Subcutaneous abdominal adipose tissue (tissue), 5 donors: ENCODE results near the gene CD59.

Experiments
- H3K27ac ChIP-seq: one replicate; pipeline ENCODE4 v1.7.0; 2013; ENCODE audit warnings: low read depth, mild to moderate bottlenecking, inconsistent platforms, low read length, moderate library complexity
- H3K27me3 ChIP-seq, 5 donors: one replicate each; pipeline ENCODE4 v1.7.0; 2013; ENCODE audit warnings: low read length in 5 of 5, inconsistent platforms in 1 of 5; ENCODE audit not compliant: control insufficient read depth in 5 of 5, insufficient read depth in 4 of 5
- H3K36me3 ChIP-seq, 5 donors: one replicate each; pipeline ENCODE4 v1.7.0; 2013; ENCODE audit warnings: low read length in 5 of 5; ENCODE audit not compliant: control insufficient read depth in 5 of 5, insufficient read depth in 5 of 5
- H3K4me1 ChIP-seq, 5 donors: one replicate each; pipeline ENCODE4 v1.7.0; 2013; ENCODE audit warnings: low read length in 5 of 5, mild to moderate bottlenecking in 3 of 5, moderate library complexity in 1 of 5; ENCODE audit not compliant: control insufficient read depth in 5 of 5, insufficient read depth in 5 of 5
- H3K4me3 ChIP-seq, 5 donors: one replicate each; pipeline ENCODE4 v1.7.0; 2013; ENCODE audit warnings: low read length in 5 of 5, low read depth in 1 of 5
- H3K9ac ChIP-seq, 5 donors: one replicate each; pipeline ENCODE4 v1.7.0; 2013; ENCODE audit warnings: low read length in 5 of 5, mild to moderate bottlenecking in 4 of 5, moderate library complexity in 3 of 5
- H3K9me3 ChIP-seq, 5 donors: one replicate each; pipeline ENCODE4 v1.7.0; 2013; ENCODE audit warnings: low read length in 5 of 5; ENCODE audit not compliant: control insufficient read depth in 5 of 5
- donor health status: healthy.
- donor health status: healthy.
- donor health status: healthy.
- donor health status: healthy.
- donor health status: healthy.

The CD59 gene

GRCh38 chr11:33672273-33672672 lies 64.0 kb downstream of the CD59 start:
- no peaks in the 10 kb centered on the region for H3K27me3 ChIP-seq
- H3K4me1 ChIP-seq: peaks cover 0 to 10% (median 7%) of the 10 kb centered on the region in 5 donors
- H3K9ac ChIP-seq: no peak overlapping the region

GRCh38 chr11:33670250-33671011 lies 65.8 kb downstream of the CD59 start:
- Histone ChIP-seq H3K27me3 (no peaks in the 10 kb centered on the region), H3K9ac (no peak overlapping the region), H3K4me3 (no peak overlapping the region), H3K9me3 (no peaks in the 10 kb centered on the region), H3K36me3 (no peaks in the 10 kb centered on the region), H3K27ac (no peak overlapping the region), H3K4me1 (peaks cover 0 to 10% (median 7%) of the 10 kb centered on the region in 5 donors)

More at GRCh38 chr11:33672273-33672672, 64.0 kb downstream of the CD59 start:
- H3K9me3 ChIP-seq: no peaks in the 10 kb centered on the region
- no peaks in the 10 kb centered on the region for H3K36me3 ChIP-seq
- H3K4me3 ChIP-seq: no peak overlapping the region
- H3K27ac ChIP-seq: no peak overlapping the region

- H3K27ac ChIP-seq: no peak overlapping the region
Observed at GRCh38 chr11:33669598-33670249, 66.5 kb downstream of the CD59 start.

GRCh38 chr11:33668951-33669596 lies 67.1 kb downstream of the CD59 start:
- Histone ChIP-seq H3K36me3 (no peaks in the 10 kb centered on the region), H3K4me3 (no peak overlapping the region), H3K27ac (no peak overlapping the region), H3K27me3 (no peaks in the 10 kb centered on the region), H3K9me3 (no peaks in the 10 kb centered on the region), H3K4me1 (peaks cover 0 to 7% (median 4%) of the 10 kb centered on the region in 5 donors), H3K9ac (no peak overlapping the region)

More at GRCh38 chr11:33669598-33670249, 66.5 kb downstream of the CD59 start:
- peaks cover 0 to 10% (median 7%) of the 10 kb centered on the region in 5 donors for H3K4me1 ChIP-seq
- no peak overlapping the region for H3K4me3 ChIP-seq
- H3K9me3 ChIP-seq: no peaks in the 10 kb centered on the region
- no peak overlapping the region for H3K9ac ChIP-seq
- H3K27me3 ChIP-seq: no peaks in the 10 kb centered on the region
- H3K36me3 ChIP-seq: no peaks in the 10 kb centered on the region

GRCh38 chr11:33668468-33668825 lies 67.8 kb downstream of the CD59 start:
- no peaks in the 10 kb centered on the region for H3K27me3 ChIP-seq
- peaks cover 0 to under 1% (median 0%) of the 10 kb centered on the region in 5 donors for H3K4me1 ChIP-seq
- no peak overlapping the region for H3K27ac ChIP-seq
- H3K4me3 ChIP-seq: no peak overlapping the region
- no peaks in the 10 kb centered on the region for H3K36me3 ChIP-seq
- no peak overlapping the region for H3K9ac ChIP-seq
- H3K9me3 ChIP-seq: no peaks in the 10 kb centered on the region

GRCh38 chr11:33667819-33668467 lies 68.3 kb downstream of the CD59 start:
- Histone ChIP-seq H3K27me3 (no peaks in the 10 kb centered on the region), H3K4me1 (no peaks in the 10 kb centered on the region), H3K9me3 (no peaks in the 10 kb centered on the region), H3K9ac (no peak overlapping the region), H3K36me3 (no peaks in the 10 kb centered on the region), H3K27ac (no peak overlapping the region), H3K4me3 (no peak overlapping the region)

- no peak overlapping the region for H3K9ac ChIP-seq
- no peaks in the 10 kb centered on the region for H3K27me3 ChIP-seq
- no peak overlapping the region for H3K27ac ChIP-seq
- H3K4me3 ChIP-seq: no peak overlapping the region
- H3K9me3 ChIP-seq: no peaks in the 10 kb centered on the region
- no peaks in the 10 kb centered on the region for H3K36me3 ChIP-seq
- peaks cover 0 to 8% (median 0%) of the 10 kb centered on the region in 5 donors for H3K4me1 ChIP-seq
Observed at GRCh38 chr11:33665350-33666106, 70.7 kb downstream of the CD59 start.

- peaks cover 0 to 8% (median 0%) of the 10 kb centered on the region in 5 donors for H3K4me1 ChIP-seq
- H3K9ac ChIP-seq: no peak overlapping the region
- no peak overlapping the region for H3K27ac ChIP-seq
- H3K36me3 ChIP-seq: no peaks in the 10 kb centered on the region
- no peak overlapping the region for H3K4me3 ChIP-seq
- H3K9me3 ChIP-seq: no peaks in the 10 kb centered on the region
- no peaks in the 10 kb centered on the region for H3K27me3 ChIP-seq
Observed at GRCh38 chr11:33664827-33665226, 71.4 kb downstream of the CD59 start.

- H3K9ac ChIP-seq: no peak overlapping the region
- H3K4me1 ChIP-seq: peaks cover 0 to 8% (median 0%) of the 10 kb centered on the region in 5 donors
- H3K9me3 ChIP-seq: no peaks in the 10 kb centered on the region
- H3K4me3 ChIP-seq: no peak overlapping the region
- no peaks in the 10 kb centered on the region for H3K36me3 ChIP-seq
- H3K27ac ChIP-seq: no peak overlapping the region
- H3K27me3 ChIP-seq: no peaks in the 10 kb centered on the region
Observed at GRCh38 chr11:33664166-33664565, 72.1 kb downstream of the CD59 start.
